ENCODE data around the gene RAD23A.

DNA sequence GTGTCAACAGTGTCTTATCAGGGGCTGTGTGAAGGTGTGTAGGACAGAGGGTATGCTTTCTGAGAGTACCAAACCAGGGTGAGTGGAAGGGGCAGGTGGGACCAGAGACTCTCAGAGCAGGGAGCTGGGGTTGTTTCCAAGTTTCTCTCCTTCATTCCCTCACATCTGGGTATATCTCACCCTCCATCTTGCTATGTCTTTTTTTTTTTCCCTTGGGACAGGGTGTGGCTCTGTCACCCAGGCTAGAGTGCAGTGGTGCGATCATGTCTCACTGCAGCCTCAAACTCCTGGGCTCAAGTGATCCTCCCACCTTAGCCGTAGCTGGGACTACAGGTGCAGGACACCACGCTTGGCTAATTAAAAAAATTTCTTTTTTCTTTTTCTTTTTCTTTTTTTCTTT lies 34.3 kb downstream of the RAD23A start:
- TF ChIP-seq, protein P1, sequence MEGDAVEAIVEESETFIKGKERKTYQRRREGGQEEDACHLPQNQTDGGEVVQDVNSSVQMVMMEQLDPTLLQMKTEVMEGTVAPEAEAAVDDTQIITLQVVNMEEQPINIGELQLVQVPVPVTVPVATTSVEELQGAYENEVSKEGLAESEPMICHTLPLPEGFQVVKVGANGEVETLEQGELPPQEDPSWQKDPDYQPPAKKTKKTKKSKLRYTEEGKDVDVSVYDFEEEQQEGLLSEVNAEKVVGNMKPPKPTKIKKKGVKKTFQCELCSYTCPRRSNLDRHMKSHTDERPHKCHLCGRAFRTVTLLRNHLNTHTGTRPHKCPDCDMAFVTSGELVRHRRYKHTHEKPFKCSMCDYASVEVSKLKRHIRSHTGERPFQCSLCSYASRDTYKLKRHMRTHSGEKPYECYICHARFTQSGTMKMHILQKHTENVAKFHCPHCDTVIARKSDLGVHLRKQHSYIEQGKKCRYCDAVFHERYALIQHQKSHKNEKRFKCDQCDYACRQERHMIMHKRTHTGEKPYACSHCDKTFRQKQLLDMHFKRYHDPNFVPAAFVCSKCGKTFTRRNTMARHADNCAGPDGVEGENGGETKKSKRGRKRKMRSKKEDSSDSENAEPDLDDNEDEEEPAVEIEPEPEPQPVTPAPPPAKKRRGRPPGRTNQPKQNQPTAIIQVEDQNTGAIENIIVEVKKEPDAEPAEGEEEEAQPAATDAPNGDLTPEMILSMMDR (IDR thresholded peaks at IDR 0.05; ENCODE audit: insufficient read depth, low read depth, low read length), result no peak
- TF ChIP-seq EZH2 (IDR thresholded peaks at IDR 0.05; ENCODE audit: insufficient read depth, low read length), result no peak

Data from astrocyte (in vitro differentiated cells and primary cell).